HTR-8/SVneo (cell line): ENCODE data around the gene ASCC2.
"Not testable (repeated sequence)": the region's sequence is repeated elsewhere in the genome, so short reads cannot be mapped to it uniquely, and the experiment has no call there.

Experiments
- DNase-seq: peaks from one replicate; pipeline ENCODE4 v3.0.0; 2011; ENCODE audit warnings: low spot score, mixed read lengths; ENCODE audit not compliant: insufficient read length
- FAIRE-seq: peaks from 2 replicates; lab custom pipeline; 2011; peaks lifted over from hg19 to GRCh38; lab: Jason Lieb, UNC

The ASCC2 gene, protein sequence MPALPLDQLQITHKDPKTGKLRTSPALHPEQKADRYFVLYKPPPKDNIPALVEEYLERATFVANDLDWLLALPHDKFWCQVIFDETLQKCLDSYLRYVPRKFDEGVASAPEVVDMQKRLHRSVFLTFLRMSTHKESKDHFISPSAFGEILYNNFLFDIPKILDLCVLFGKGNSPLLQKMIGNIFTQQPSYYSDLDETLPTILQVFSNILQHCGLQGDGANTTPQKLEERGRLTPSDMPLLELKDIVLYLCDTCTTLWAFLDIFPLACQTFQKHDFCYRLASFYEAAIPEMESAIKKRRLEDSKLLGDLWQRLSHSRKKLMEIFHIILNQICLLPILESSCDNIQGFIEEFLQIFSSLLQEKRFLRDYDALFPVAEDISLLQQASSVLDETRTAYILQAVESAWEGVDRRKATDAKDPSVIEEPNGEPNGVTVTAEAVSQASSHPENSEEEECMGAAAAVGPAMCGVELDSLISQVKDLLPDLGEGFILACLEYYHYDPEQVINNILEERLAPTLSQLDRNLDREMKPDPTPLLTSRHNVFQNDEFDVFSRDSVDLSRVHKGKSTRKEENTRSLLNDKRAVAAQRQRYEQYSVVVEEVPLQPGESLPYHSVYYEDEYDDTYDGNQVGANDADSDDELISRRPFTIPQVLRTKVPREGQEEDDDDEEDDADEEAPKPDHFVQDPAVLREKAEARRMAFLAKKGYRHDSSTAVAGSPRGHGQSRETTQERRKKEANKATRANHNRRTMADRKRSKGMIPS

DNA sequence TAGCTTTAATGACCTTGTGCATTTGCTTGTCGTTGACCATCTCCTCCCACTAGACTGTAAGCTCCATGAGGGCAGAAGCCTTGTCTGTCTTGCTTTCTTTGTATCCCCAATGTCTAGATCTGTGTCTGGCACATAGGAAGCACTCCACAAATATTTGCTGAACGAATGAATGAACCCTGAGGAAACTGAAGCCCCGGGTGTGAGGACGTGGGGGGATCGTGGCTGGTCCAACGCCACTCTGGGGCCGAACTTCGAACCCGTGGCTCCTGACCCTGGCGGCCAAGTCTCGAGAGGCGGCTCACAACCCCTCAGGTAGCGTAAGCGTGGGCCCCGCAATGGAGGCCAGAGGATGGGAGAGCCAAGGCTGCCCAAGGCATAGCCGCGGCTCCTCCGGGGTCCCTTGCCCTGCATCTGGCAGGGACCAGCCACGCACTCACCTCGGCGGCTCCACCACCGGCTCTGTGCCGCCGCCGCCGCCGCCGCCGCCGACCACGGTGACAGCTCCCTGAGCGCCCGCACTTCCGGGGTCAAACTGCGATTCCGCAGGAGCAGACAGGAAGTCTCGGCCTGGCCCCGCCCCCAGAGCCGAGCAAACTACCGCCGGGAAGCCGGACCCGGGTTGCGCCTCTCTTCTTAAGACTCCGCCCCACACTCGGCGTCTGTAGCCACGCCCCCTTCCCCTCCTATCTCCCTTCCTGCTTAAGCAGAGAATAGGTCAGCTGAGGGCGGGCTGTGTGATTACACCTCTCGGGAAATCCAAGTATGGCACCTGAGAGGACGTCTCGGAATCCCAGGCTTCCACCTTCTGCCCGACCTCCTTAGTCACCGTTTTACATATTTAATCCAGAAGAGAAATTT, at the start of gene ASCC2:
Gene ASCC2, minus strand, starts transcription at position 534 of the 858 bp plus-strand sequence. CDS start 5,949 bp downstream, outside the sequence.
- DNase-seq (peak; percentile 91), FAIRE-seq (no peak)

DNA sequence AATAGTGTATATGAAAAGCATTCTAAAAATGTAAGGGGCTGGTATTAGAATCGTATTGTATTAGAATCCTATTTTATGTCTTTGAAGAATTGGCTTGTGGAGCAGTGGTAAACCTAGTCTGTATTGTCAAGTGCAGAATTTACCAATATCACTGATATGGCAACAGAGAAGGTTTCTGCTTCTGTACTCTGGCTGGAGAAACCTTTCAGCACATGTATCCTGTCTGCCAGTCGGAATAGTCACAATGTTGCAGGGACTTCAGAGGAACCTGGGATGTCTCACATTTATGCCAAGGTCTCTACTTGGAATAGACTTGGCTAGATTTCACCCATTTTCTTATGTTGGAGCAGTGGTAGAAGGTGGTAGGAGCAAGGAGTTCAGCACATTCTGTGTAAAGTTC, 49.3 kb upstream of the ASCC2 start:
- FAIRE-seq = no peak
- no peak for DNase-seq

DNA sequence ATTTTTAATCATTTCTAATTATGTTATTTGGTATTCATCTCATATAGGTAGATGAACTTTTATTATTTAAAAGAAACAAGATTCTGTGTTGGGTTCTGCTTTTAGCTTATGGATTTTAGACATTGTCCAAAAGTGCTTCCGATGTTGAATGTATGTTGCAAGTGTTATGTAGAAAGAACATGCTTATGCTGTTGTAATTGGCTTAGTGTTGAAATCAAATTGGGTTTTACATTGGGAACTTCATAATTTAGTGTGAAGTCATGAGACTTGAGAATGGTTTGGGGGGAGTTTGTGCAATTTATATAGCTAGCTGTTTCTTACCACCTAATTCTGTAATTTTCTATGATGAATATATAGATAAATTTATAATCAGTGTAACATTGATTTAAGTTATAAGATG, 48.5 kb upstream of the ASCC2 start:
- DNase-seq = no peak
- no peak for FAIRE-seq

DNA sequence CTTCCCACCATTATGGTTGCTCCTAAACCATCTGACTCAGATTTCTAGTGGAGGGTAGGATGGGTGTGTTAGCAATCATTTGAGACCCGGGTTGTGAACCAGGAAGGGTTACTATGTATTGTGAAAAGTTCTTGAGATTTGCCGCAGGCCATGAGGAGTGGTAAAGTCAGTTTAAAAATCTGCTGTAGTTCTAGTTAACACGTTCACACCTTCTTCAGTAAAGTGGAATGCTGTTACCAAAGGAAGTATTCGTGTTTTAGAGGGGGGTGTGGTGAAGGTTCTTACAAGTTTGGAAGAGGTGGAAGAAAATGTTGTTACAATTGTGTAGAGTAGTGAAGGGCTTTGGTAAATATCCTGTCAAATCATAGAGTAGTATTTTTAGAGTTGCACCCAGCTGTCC, 47.5 kb upstream of the ASCC2 start:
- FAIRE-seq = no peak
- DNase-seq = no peak

DNA sequence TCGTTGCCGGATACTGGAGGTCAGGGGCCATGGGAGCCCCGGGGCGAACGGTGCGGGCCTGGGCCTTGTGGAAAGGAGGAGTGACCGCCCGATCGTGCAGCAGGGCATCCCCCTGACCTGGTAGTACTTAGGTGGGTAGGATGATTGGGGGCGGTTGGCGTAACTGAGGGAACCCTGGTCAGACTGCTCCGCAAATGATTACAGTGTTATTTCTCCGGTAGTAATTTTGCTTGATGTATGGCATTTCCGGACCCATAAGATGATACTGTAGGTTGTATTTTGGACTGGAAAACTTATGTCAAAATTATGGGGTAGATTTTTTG, 45.7 kb upstream of the ASCC2 start:
- FAIRE-seq (no peak), DNase-seq (peak; percentile 9)

DNA sequence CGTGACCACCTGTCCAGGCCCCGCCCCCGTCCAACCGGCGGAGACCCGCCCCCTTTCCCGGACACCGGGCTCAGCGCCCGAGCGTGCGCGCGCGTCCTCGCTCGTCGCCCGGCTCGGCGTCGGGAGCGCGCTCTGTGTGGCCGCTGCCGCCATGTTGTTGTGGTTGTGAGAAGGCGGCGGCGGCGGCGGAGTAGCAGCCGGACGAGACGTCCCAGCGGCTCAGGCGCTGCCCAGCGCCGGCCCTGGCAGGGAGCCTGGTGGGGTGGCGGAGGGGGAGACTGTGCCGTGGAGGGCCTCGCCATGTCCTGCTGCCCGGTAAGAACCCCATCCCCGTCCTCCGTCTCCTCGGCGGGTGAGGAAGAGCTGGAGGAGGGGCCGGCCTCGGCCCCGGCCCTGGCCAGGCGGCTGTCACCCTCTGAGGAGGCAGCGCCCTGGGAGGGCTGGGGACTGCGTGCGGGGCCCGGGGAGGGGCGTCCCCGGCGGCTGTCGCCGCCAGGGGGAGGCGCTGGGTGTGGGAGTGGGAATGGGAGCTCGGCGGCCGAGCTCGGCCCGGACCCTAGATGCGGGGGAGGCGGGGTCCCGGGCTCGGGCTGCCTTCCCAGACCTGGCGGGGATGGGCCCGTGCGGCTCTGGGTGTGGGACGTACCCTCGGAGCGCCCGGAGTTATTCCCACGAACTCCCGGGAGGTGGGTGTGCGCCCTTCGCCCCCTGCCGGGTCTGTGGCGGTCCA, 45.1 kb upstream of the ASCC2 start, which contains the start of gene MTMR3:
Gene MTMR3, plus strand, starts transcription at position 130 of the 730 bp plus-strand sequence. CDS start 87,886 bp downstream, outside the sequence.
- peak; percentile 69 for DNase-seq
- FAIRE-seq = peak; percentile 80

DNA sequence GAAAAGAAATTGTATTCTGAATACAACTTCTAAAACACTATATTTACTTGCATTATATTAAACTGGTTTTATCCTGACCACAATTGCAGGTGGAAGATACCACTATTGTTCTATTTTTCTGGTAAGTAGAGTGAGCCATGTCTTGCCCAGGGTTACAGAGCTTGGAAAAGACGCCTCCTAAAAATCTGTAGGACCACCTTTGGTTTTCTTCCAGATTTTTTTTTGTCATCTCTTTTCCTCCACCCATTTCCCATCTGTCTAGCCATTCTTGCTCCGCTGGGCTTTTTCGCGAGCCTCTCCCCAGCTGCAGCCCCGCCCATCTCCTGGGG, 44.6 kb upstream of the ASCC2 start:
- DNase-seq = no peak
- no peak for FAIRE-seq

DNA sequence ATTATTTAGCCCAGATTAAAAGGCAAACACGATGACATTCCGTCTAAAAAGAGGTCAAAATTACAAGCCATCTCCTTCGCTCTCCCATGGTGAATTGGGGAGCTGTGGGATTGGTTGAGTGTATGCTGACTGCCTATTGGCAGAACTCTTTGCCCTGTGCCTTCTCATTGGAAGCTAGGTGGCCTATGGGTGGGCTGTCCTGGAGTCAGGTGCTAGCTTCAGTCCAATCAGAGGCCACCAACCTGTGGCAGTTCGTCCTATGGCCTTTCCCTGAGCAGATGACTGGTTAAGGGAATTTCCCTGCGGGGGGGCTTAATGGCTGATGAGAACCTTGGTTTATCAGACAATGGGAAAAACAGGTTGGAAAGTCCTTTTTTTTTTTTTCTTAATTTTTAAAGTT, 41.7 kb upstream of the ASCC2 start:
- peak; percentile 8 for DNase-seq
- no peak for FAIRE-seq

DNA sequence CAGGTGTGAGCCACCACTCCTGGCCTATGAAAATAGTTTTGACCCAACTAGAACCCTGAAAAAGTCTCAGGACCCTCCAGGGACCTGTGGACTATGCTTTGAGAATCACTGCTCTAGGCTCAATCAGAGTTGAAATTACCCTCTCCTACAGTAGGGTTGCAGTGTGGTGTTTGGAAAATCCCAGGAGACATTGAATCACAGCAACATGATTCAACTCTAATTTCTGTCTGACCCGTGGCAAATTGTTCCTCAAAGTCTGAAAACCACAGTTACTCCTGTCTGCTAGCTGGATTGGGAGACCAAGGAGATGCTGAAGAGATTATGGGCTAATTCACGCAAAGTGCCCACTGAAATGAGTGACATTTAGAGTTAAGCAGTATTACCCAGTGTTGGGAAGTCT, 39.5 kb upstream of the ASCC2 start:
- FAIRE-seq = no peak
- DNase-seq = no peak

DNA sequence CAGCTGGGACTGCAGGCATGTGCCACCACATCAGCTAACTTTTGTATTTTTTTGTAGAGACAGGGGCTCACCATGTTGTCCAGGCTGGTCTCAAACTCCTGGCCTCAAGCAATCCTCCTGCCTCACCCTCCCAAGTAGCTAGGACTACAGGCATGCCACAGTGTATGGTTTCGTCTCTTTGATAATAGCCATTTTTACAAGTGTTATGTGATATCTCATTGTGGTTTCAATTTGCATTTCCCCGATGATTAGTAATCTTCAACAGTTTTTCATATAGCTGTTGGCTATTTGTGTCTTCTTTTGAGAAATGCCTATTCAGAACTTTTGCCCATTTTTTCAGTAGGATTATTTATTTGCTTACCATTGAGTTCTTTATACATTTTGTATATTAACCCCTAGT, 35.9 kb upstream of the ASCC2 start:
- no peak for FAIRE-seq

DNA sequence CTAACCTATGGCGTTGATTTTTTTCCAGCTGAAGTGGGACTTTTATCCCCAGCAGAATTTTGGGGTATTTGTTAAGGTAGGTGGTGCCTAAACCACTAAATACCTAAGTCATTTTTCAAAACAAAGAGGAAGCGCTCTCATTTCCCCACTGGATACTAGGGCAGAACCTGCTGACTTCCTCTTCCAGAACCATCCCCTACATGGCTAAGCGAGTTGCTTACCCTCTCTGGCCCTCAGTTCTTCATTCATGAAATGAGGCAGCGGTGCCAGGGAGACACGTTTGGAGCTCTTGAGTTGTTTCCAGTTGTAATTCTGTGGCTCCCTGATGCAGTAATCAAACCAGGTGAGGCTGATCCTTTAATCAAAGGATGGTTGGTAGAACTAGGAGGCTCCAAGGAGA, 34.9 kb upstream of the ASCC2 start:
- no peak for FAIRE-seq
- DNase-seq = no peak

More for the DNA sequence above, 35.9 kb upstream of the ASCC2 start:
- DNase-seq = no peak

DNA sequence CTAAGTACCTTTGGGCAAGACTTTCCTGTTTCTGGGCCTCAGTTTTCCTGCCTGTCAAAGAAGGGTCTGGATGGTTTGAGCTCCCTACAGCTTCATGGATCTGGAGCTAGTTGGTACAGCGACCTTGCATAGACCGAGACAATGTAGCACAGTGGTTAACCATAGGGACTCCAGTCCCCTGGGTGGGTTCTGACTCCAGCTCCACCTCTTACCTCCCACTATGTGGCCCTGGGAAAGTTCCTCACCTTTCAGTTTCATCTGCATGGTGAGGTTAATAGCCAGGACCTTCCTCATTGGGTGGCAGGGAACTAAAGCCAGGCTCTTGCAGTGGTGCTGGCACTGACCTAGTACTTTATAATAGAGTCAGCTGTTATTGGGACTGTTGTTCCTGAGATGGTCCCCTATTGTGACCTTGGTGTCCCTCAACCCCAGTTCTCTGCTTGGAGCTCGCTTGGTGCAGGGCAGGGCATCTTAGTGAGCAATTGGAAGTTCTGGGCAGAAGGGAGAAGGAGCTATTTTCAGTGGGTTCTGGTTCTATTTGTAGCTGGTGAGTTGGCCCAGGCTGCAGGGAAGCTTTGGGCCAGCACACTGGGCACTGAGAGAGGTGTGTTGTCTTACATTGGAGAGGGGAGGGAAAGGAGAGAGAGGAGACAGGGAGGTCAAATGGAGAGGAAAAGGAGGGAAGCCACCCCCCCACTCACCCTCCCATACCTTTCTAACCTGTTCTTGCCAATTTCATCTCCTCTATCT, 34.2 kb upstream of the ASCC2 start:
- no peak for FAIRE-seq

DNA sequence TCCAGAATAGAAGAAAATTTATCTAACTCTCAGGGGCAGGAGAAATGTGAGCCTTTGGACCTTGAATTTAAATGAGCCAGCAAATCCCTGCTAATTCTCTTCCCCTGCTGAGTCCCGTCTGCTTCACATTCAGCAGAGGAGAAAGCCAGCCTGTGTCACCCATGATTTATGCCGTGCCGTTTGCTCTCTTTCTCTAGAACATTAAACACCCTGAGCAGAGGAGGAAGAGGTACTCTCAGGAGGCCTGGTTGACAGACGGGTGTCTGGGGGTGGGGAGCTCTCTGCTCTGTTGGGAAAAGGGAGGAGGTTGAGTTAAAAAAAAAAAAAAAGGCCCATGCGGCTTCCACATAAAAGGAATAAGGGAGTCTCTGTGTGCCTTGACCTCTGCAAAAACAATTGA, 33.6 kb upstream of the ASCC2 start:
- FAIRE-seq (no peak), DNase-seq (no peak)

More for the DNA sequence above, 34.2 kb upstream of the ASCC2 start:
- DNase-seq = no peak

DNA sequence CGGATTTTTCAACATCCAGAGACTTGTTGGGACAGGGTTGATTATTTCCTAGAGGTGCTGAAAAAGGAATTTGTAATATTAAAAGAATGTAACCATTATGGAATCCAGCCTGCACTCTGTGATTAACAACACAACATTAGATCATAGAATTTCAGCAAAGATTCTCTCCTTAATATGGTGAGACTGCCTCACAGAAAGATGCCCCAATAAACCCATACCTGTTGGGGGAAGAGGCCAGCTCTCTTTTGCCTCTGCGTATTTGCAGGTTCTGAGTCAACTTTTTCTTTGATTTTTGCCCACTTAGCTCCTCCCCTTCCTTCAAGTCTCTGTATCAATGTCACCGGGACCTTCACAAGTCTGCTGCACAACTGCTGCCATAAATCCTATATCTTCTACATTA, 32.5 kb upstream of the ASCC2 start:
- no peak for DNase-seq
- no peak for FAIRE-seq

DNA sequence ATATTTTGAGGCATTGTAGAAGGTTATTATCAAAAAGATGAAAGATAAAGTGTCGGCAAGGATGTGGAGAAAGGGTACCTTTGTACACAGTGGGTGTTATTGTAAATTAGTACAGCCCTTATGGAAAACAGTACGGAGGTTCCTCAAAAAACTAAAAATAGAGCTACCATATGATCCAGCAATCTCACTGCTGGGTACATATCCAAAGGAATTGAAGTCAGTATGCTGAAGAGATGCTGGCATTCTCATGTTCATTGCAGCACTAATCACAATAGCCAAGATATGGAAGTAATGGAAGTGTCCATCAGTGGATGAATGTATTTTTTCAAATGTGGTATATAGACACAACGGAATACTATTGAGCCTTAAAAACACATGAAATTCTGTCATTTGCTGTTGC, 29.8 kb upstream of the ASCC2 start:
- FAIRE-seq (no peak), DNase-seq (no peak)

DNA sequence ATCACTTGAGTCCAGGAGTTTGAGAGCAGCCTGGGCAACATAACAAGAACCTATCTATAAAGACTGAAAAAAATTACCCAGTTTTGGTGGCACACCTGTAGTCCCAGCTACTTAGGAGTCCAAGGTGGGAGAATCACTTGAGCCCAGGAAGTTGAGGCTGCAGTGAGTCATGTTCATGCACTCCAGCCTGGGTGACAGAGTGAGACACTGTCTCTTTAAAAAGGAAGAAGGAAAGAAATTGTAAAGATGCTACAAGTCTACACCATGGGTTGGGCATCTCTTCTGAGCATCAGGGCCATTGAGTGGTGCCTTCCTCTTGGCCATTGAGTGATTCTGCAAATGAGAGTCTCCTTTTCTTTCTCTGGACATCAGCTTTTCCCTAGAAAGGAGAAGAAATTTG, 29.2 kb upstream of the ASCC2 start:
- DNase-seq = no peak
- FAIRE-seq = no peak

DNA sequence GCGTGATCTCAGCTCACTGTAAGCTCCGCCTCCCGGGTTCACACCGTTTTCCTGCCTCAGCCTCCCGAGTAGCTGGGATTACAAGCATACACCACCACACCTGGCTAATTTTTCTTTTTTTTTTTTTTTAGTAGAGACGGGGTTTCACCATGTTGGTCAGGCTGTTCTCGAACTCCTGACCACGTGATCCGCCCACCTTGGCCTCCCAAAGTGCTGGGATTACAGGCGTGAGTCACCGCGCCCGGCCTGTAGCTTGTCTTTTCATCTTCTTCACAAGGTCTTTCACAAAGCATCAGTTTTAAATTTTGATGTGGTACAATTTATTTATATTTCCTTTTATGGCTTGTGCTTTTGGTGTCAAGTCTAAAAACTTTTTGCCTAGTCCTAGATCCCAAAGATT, 27.5 kb upstream of the ASCC2 start:
- FAIRE-seq, DNase-seq: not testable (repeated sequence)

DNA sequence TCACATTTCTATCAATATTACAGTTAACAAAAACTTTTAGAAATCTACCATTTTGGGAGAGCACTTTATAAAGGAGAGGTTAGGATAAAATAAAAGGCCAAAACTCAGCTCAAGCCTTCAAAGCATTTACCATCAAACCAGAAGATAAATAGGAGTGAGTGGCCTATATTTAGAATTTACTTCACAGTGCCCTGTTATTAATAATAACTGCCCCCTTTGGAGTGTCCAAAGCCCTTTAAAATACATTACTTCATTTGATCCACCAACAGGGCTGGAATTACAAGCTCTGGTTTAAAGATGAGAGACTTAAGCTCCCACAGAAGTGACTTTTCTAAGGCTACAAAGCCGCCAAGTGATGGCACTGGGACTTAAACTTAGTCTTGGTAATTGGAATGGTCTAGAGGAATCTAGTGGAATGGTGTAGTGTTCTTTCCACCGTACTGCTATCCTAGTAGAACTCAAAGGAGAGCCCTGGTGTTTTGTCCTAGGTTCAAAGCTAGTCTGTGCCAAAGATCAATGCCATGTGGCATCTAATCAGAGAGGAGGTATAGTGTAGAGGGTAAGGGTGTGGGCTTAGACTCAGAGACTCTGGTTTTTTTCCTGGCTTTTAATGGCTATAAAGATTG, 23.7 kb upstream of the ASCC2 start:
- no peak for DNase-seq
- no peak for FAIRE-seq
